PC-3 (cell line): ENCODE results near the gene CHGA. TPM values are rescaled to one million over a fixed set of nuclear protein-coding genes. Genes with fewer than 3 reads are reported as not detected.

Experiments
- ATAC-seq: fragments of 200-7000 bp; cut with Tn5 transposase; 2 replicates; pipeline ENCODE4 v1.9.1; 2020; ENCODE audit warnings: mild to moderate bottlenecking, moderate library complexity
- BruUV-seq: library from RNA; stranded (reverse); fragments of 400-500 nt; replicated peaks from 2 replicates; lab custom pipeline; 2021; lab: Mats Ljungman, UMichigan
- CTCF ChIA-PET: fragments of 300-600 bp; sonication (Branson Sonifier 250); formaldehyde crosslinking; loops from one replicate; lab custom pipeline; 2022; ENCODE audit warnings: antibody characterized with exemption; lab: Charles Lee
- POLR2A ChIA-PET: fragments of 300-600 bp; sonication (Branson Sonifier 250); formaldehyde crosslinking; loops from one replicate; lab custom pipeline; 2022; ENCODE audit warnings: antibody characterized with exemption; ENCODE audit not compliant: unreplicated experiment; lab: Charles Lee
- DNase-seq: peaks from one replicate; pipeline ENCODE4 v3.0.0-alpha.2; 2015
- H2AFZ ChIP-seq: fragments of 300-600 bp; sonication (generic); 2 replicates; pipeline ENCODE4 v1.6.0; 2016; ENCODE audit warnings: antibody characterized with exemption, low read length
- H3F3A ChIP-seq: fragments of 300-600 bp; sonication (generic); one replicate; pipeline ENCODE4 v1.6.0; 2017; ENCODE audit warnings: antibody characterized with exemption, low read length, control low read depth, mild to moderate bottlenecking; ENCODE audit not compliant: unreplicated experiment
- H3K27ac ChIP-seq: fragments of 300-600 bp; sonication (generic); 2 replicates; pipeline ENCODE4 v1.5.1; 2016; ENCODE audit warnings: mild to moderate bottlenecking, low read length
- H3K27me3 ChIP-seq: fragments of 300-600 bp; sonication (generic); 2 replicates; pipeline ENCODE4 v1.6.1; 2016; ENCODE audit warnings: low read length, mixed read lengths
- H3K36me3 ChIP-seq: fragments of 300-600 bp; sonication (generic); 2 replicates; pipeline ENCODE4 v1.6.1; 2016; ENCODE audit warnings: low read depth, mixed run types, low read length, mixed read lengths
- H3K4me1 ChIP-seq: fragments of 300-600 bp; sonication (generic); 2 replicates; pipeline ENCODE4 v1.5.1; 2016; ENCODE audit warnings: low read length; ENCODE audit not compliant: insufficient read depth
- H3K4me2 ChIP-seq: fragments of 300-600 bp; sonication (generic); 2 replicates; pipeline ENCODE4 v1.6.0; 2016; ENCODE audit warnings: low read length
- H3K4me3 ChIP-seq: fragments of 300-600 bp; sonication (generic); 2 replicates; pipeline ENCODE4 v1.5.1; 2016; ENCODE audit warnings: mild to moderate bottlenecking, low read length, mixed read lengths
- H3K79me2 ChIP-seq: fragments of 300-600 bp; sonication (generic); 2 replicates; pipeline ENCODE4 v1.6.1; 2017; ENCODE audit warnings: low read length, mixed read lengths
- H3K9ac ChIP-seq: fragments of 300-600 bp; sonication (generic); 2 replicates; pipeline ENCODE4 v1.6.0; 2016; ENCODE audit warnings: mild to moderate bottlenecking, low read length
- H3K9me2 ChIP-seq: fragments of 300-600 bp; sonication (generic); replicated peaks from 2 replicates; pipeline ENCODE4 v1.6.1; 2016; ENCODE audit warnings: mixed run types, low read length, mixed read lengths
- H3K9me3 ChIP-seq: fragments of 300-600 bp; sonication (generic); 2 replicates; pipeline ENCODE4 v1.6.1; 2016; ENCODE audit warnings: low read length, mixed read lengths
- H4K20me1 ChIP-seq: fragments of 300-600 bp; sonication (generic); 2 replicates; pipeline ENCODE4 v1.6.1; 2016; ENCODE audit warnings: low read length, mixed read lengths
- EZH2 ChIP-seq: fragments of 300-600 bp; sonication (generic); IDR thresholded peaks from one replicate; pipeline ENCODE4 v1.6.1; 2017; ENCODE audit warnings: antibody characterized with exemption, mild to moderate bottlenecking, low read length; ENCODE audit not compliant: unreplicated experiment
- EZH2phosphoT487 ChIP-seq: fragments of 300-600 bp; sonication (generic); IDR thresholded peaks from 2 replicates; pipeline ENCODE4 v1.6.1; 2018; ENCODE audit warnings: mild to moderate bottlenecking, antibody characterized with exemption, low read length, borderline replicate concordance
- intact Hi-C: fragments of 100-400 bp; cut with micrococcal nuclease; formaldehyde crosslinking; loops from 2 replicates; pipeline ENCODE4 v1.9.0; 2023
- total RNA-seq: library from RNA; depleted of rRNA; stranded (reverse); fragments of >200 nt; gene quantifications from 2 replicates; pipeline ENCODE4 v1.2.3, GENCODE V29; 2014
- TF ChIP-seq, protein P1 (sequence below): fragments of 300-600 bp; sonication (generic); conservative IDR thresholded peaks from 2 replicates; pipeline ENCODE4 v1.5.1; 2017; ENCODE audit warnings: antibody characterized with exemption, low read depth, mild to moderate bottlenecking, low read length

CHGA gene
- total RNA-seq, 1 experiment from 2014 or later, result not detected

- Histone ChIP-seq H3K27me3 (no peaks in the 10 kb centered on the region), H3F3A (no peaks in the 10 kb centered on the region), H3K4me1 (no peaks in the 10 kb centered on the region), H3K9me2 (no peaks in the 10 kb centered on the region), H3K9me3 (no peaks in the 10 kb centered on the region), H3K9ac (no peak overlapping the region), H3K27ac (no peak overlapping the region), H3K79me2 (no peaks in the 10 kb centered on the region), H4K20me1 (no peaks in the 10 kb centered on the region), H3K4me2 (no peak overlapping the region), H3K36me3 (no peaks in the 10 kb centered on the region), H2AFZ (no peak overlapping the region), H3K4me3 (no peak overlapping the region)
- intact Hi-C loops, result no loop called here
- ChIA-PET POLR2A (no interaction called here), CTCF (no interaction called here)
- DNase-seq (no peak), ATAC-seq (no peak)
- BruUV-seq, result no TSS peak
- TF ChIP-seq, protein P1, sequence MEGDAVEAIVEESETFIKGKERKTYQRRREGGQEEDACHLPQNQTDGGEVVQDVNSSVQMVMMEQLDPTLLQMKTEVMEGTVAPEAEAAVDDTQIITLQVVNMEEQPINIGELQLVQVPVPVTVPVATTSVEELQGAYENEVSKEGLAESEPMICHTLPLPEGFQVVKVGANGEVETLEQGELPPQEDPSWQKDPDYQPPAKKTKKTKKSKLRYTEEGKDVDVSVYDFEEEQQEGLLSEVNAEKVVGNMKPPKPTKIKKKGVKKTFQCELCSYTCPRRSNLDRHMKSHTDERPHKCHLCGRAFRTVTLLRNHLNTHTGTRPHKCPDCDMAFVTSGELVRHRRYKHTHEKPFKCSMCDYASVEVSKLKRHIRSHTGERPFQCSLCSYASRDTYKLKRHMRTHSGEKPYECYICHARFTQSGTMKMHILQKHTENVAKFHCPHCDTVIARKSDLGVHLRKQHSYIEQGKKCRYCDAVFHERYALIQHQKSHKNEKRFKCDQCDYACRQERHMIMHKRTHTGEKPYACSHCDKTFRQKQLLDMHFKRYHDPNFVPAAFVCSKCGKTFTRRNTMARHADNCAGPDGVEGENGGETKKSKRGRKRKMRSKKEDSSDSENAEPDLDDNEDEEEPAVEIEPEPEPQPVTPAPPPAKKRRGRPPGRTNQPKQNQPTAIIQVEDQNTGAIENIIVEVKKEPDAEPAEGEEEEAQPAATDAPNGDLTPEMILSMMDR, result no peak
- TF ChIP-seq EZH2phosphoT487 (no peak), EZH2 (no peak)
Measured at GRCh38 chr14:92917956-92918355, 5.0 kb upstream of the CHGA start.

DNA sequence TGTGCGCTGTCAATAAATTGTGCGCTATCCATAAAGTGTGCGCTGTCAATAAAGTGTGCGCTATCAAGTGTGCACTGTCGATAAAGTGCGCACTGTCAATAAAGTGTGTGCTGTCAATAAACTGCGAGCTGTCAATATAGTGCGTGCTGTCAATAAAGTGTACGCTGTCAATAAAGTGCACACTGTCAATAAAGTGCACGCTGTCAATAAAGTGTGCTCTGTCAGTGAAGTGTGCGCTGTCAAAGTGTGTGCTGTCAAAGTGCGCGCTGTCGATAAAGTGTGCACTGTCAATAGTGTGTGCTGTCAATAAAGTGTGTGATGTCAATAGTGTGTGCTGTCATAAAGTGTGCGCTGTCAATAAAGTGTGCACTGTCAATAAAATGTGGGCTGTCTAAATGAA, 2.9 kb upstream of the CHGA start:
- no peaks in the 10 kb centered on the region for H4K20me1 ChIP-seq
- H3F3A ChIP-seq, result no peaks in the 10 kb centered on the region
- H3K4me1 ChIP-seq, result no peaks in the 10 kb centered on the region
- H2AFZ ChIP-seq, result no peak overlapping the region
- TF ChIP-seq, protein P1, result no peak
- no peak for TF ChIP-seq EZH2
- no peak for TF ChIP-seq EZH2phosphoT487
- DNase-seq (no peak), ATAC-seq (no peak)
- ChIA-PET CTCF (no interaction called here), POLR2A (no interaction called here)
- no peaks in the 10 kb centered on the region for H3K36me3 ChIP-seq
- H3K27me3 ChIP-seq, result no peaks in the 10 kb centered on the region
- no peak overlapping the region for H3K4me3 ChIP-seq
- no peak overlapping the region for H3K4me2 ChIP-seq
- no peaks in the 10 kb centered on the region for H3K9me2 ChIP-seq
- intact Hi-C loops, result no loop called here
- H3K9me3 ChIP-seq, result no peaks in the 10 kb centered on the region
- H3K9ac ChIP-seq, result no peak overlapping the region
- no peaks in the 10 kb centered on the region for H3K79me2 ChIP-seq
- BruUV-seq, result no TSS peak
- no peak overlapping the region for H3K27ac ChIP-seq

DNA sequence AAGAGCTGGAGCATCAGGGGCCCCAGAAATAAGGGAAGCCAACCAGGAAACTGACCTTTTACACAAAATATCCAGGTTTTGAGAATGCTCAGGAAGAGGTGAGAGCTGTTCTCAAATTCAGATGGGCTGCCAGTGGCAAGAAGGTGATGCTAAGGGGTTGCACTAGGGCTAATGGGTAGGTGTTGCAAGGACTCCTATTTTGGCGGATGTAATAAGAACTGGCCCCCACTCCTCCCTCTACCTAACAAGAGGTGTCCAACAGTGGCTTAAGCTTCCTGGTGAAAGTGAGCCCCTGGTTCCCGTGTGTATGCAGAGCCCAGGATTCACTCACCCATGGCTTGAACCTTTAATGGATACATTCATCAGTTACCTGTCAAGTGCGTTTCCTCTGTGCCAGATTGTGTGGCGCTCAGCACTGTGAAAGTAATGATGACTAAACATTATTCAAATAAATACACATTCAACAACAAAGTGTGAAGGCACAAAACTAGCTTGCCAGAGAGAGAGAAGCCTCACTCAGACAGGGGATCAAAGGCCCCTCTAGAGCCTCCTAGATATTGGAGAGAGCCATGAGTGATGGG, 705 bp upstream of the CHGA start:
- H3K9ac ChIP-seq, result no peak overlapping the region
- no peak overlapping the region for H2AFZ ChIP-seq
- no peaks in the 10 kb centered on the region for H3K36me3 ChIP-seq
- ChIA-PET CTCF (no interaction called here), POLR2A (interaction anchor here (0.6 kb wide), 1 partner anchor 71 kb away, joined by 11 read pairs; no protein-coding TSS in a partner anchor)
- H3K4me3 ChIP-seq, result no peak overlapping the region
- intact Hi-C loops, result no loop called here
- H3K27ac ChIP-seq, result no peak overlapping the region
- no peak for DNase-seq
- no peaks in the 10 kb centered on the region for H3K9me2 ChIP-seq
- no peaks in the 10 kb centered on the region for H3F3A ChIP-seq
- H3K79me2 ChIP-seq, result no peaks in the 10 kb centered on the region
- no peak overlapping the region for H3K4me2 ChIP-seq
- no TSS peak for BruUV-seq
- no peaks in the 10 kb centered on the region for H3K4me1 ChIP-seq
- TF ChIP-seq, protein P1, result no peak
- TF ChIP-seq EZH2 (no peak), EZH2phosphoT487 (no peak)
- no peak for ATAC-seq
- no peaks in the 10 kb centered on the region for H4K20me1 ChIP-seq
- H3K9me3 ChIP-seq, result no peaks in the 10 kb centered on the region
- no peaks in the 10 kb centered on the region for H3K27me3 ChIP-seq
